ENCODE results near the gene CNTN1. TPM values are rescaled to one million over a fixed set of nuclear protein-coding genes. Genes with fewer than 3 reads are reported as not detected.

Gene CNTN1
- total and polyA plus RNA-seq, 9 of the 15 experiments (the other 6 are each of a cell fraction or from before 2014, with no cell fraction given): 0.16 TPM; not detected in 8

GRCh38 chr12:40733871-40734270 is 41.6 kb downstream of the CNTN1 start:
- H3K4me3 ChIP-seq: no peak overlapping the region
- H3K79me2 ChIP-seq (ENCODE audit: control insufficient read depth, insufficient read depth, low read length): no peaks in the 10 kb centered on the region
- ATAC-seq: no peak
- no peak for FAIRE-seq
- H3K27ac ChIP-seq (ENCODE audit: extremely low read depth, low read depth, low read length): no peak overlapping the region
- no peak overlapping the region for H3K4me2 ChIP-seq (ENCODE audit: insufficient read depth, low read length)
- no peaks in the 10 kb centered on the region for H3K9me1 ChIP-seq (ENCODE audit: control insufficient read depth, insufficient read depth, low read length)
- in situ Hi-C loops (cut with MboI): no loop called here
- H3K9ac ChIP-seq (ENCODE audit: insufficient read depth in 1 of 2, low read depth in 2 of 2, low read length in 2 of 2): no peak overlapping the region
- no peak for DNase-seq (ENCODE audit: extremely low read depth in 1 of 4, low spot score in 3 of 4)
- intact Hi-C loops (cut with micrococcal nuclease): no loop called here
- no peaks in the 10 kb centered on the region for H3K36me3 ChIP-seq (ENCODE audit: control insufficient read depth, insufficient read depth, low read length)
- CTCF ChIA-PET (ENCODE audit: low intra/inter-chr PET ratio): no interaction called here
- H3K4me1 ChIP-seq (replicated peaks in 1 of 2; ENCODE audit: control insufficient read depth in 2 of 2, insufficient read depth in 2 of 2, low read length in 2 of 2): no peaks in the 10 kb centered on the region
- no peaks in the 10 kb centered on the region for H4K20me1 ChIP-seq (replicated peaks; ENCODE audit: control insufficient read depth, insufficient read depth, low read length)
- H3K9me3 ChIP-seq (replicated peaks; ENCODE audit: control insufficient read depth, insufficient read depth, low read depth, low read length): no peaks in the 10 kb centered on the region
- H2AFZ ChIP-seq (ENCODE audit: low read depth, low read length): no peak overlapping the region
- no TSS peak for BruUV-seq (replicated peaks)
- POLR2A ChIA-PET: no interaction called here
- H3K27me3 ChIP-seq (ENCODE audit: control insufficient read depth in 2 of 2, insufficient read depth in 2 of 2, low read length in 2 of 2): no peaks in the 10 kb centered on the region
- no peak for TF ChIP-seq ZNF785 (CRISPR knock-in tag; IDR thresholded peaks at IDR 0.05)
- TF ChIP-seq KLF13 (tag; IDR thresholded peaks at IDR 0.05; ENCODE audit: borderline replicate concordance, low read depth): no peak
- no peak for TF ChIP-seq ZNF77 (CRISPR knock-in tag; IDR thresholded peaks at IDR 0.05)
- TF ChIP-seq XRCC4 (IDR thresholded peaks at IDR 0.05; ENCODE audit: extremely low read depth, insufficient read depth, insufficient read length): no peak
- TF ChIP-seq ZNF239 (CRISPR knock-in tag; IDR thresholded peaks at IDR 0.05): no peak
- TF ChIP-seq, protein P1, sequence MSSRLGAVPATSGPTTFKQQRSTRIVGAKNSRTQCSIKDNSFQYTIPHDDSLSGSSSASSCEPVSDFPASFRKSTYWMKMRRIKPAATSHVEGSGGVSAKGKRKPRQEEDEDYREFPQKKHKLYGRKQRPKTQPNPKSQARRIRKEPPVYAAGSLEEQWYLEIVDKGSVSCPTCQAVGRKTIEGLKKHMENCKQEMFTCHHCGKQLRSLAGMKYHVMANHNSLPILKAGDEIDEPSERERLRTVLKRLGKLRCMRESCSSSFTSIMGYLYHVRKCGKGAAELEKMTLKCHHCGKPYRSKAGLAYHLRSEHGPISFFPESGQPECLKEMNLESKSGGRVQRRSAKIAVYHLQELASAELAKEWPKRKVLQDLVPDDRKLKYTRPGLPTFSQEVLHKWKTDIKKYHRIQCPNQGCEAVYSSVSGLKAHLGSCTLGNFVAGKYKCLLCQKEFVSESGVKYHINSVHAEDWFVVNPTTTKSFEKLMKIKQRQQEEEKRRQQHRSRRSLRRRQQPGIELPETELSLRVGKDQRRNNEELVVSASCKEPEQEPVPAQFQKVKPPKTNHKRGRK (tag; IDR thresholded peaks at IDR 0.05): no peak
- no peak for TF ChIP-seq MCM5 (IDR thresholded peaks at IDR 0.05; ENCODE audit: low read depth)
- no peak for TF ChIP-seq SAP30 (IDR thresholded peaks at IDR 0.05; ENCODE audit: borderline replicate concordance, insufficient read depth, low read depth, low read length, poor library complexity, severe bottlenecking)
- no peak for TF ChIP-seq NCOA4 (IDR thresholded peaks at IDR 0.05; ENCODE audit: partially characterized antibody)
- no peak for TF ChIP-seq TOE1 (IDR thresholded peaks at IDR 0.05; ENCODE audit: borderline replicate concordance)
- no peak for TF ChIP-seq TOE1 (CRISPR knock-in tag; IDR thresholded peaks at IDR 0.05; ENCODE audit: borderline replicate concordance, low read depth)
- TF ChIP-seq, protein P2, sequence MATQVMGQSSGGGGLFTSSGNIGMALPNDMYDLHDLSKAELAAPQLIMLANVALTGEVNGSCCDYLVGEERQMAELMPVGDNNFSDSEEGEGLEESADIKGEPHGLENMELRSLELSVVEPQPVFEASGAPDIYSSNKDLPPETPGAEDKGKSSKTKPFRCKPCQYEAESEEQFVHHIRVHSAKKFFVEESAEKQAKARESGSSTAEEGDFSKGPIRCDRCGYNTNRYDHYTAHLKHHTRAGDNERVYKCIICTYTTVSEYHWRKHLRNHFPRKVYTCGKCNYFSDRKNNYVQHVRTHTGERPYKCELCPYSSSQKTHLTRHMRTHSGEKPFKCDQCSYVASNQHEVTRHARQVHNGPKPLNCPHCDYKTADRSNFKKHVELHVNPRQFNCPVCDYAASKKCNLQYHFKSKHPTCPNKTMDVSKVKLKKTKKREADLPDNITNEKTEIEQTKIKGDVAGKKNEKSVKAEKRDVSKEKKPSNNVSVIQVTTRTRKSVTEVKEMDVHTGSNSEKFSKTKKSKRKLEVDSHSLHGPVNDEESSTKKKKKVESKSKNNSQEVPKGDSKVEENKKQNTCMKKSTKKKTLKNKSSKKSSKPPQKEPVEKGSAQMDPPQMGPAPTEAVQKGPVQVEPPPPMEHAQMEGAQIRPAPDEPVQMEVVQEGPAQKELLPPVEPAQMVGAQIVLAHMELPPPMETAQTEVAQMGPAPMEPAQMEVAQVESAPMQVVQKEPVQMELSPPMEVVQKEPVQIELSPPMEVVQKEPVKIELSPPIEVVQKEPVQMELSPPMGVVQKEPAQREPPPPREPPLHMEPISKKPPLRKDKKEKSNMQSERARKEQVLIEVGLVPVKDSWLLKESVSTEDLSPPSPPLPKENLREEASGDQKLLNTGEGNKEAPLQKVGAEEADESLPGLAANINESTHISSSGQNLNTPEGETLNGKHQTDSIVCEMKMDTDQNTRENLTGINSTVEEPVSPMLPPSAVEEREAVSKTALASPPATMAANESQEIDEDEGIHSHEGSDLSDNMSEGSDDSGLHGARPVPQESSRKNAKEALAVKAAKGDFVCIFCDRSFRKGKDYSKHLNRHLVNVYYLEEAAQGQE (IDR thresholded peaks at IDR 0.05; ENCODE audit: borderline replicate concordance): no peak
- TF ChIP-seq, protein P2 (CRISPR knock-in tag; IDR thresholded peaks at IDR 0.05; ENCODE audit: low read depth): no peak
- no peak for TF ChIP-seq NFIC (IDR thresholded peaks at IDR 0.05)
- no peak for TF ChIP-seq SRSF1 (IDR thresholded peaks at IDR 0.05; ENCODE audit: low read depth, low read length)
- no peak for TF ChIP-seq XRCC5 (IDR thresholded peaks at IDR 0.05; ENCODE audit: low read depth, low read length)
